ENCODE measurements around the gene ANOS1. TPM values are rescaled to one million over a fixed set of nuclear protein-coding genes. Genes with fewer than 3 reads are reported as not detected.

ANOS1 gene
- total and polyA plus RNA-seq, 4 donors, result 6.0 to 44.2 (median 22.2) TPM

DNA sequence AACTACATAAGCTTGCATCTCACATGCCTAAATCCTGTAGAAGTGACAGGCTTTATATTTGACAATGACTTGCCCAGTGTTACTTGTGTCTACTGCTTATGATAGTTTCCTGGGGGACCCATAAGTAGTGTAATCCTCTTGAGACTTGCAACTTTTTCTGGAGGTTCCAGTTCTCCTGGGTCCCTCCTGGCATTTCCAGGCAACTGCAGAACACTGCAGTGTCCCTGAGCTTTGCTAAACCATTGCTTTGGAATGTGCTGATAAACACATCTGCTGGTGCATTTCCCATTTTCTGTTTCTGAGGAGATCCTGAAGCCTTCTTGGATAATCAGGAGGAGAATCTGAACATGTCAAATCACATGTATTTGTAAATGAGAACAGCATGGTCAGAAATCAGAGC lies 82.0 kb downstream of the ANOS1 start:
- Histone ChIP-seq H3K4me1 (ENCODE audit: control insufficient read depth in 5 of 5, insufficient read depth in 5 of 5, low read length in 5 of 5) (no peaks in the 10 kb centered on the region), H3K27me3 (ENCODE audit: control insufficient read depth in 3 of 3, insufficient read depth in 3 of 3, low read length in 2 of 3) (peaks cover 0 to 12% (median 11%) of the 10 kb centered on the region in 3 donors), H3K36me3 (ENCODE audit: control insufficient read depth in 4 of 4, insufficient read depth in 4 of 4, low read length in 4 of 4) (no peaks in the 10 kb centered on the region), H3K4me3 (no peak overlapping the region), H3K9me3 (ENCODE audit: control insufficient read depth in 4 of 4, insufficient read depth in 3 of 4, low read length in 3 of 4) (peaks cover 0 to 7% (median 0%) of the 10 kb centered on the region in 4 donors), H3K9ac (ENCODE audit: insufficient read depth in 1 of 2, low read length in 2 of 2) (no peak overlapping the region), H3K27ac (ENCODE audit: low read depth in 1 of 2, low read length in 1 of 2) (no peak overlapping the region)
- no peak for ATAC-seq (ENCODE audit: insufficient read depth, low FRiP score)
- TF ChIP-seq, protein P1, sequence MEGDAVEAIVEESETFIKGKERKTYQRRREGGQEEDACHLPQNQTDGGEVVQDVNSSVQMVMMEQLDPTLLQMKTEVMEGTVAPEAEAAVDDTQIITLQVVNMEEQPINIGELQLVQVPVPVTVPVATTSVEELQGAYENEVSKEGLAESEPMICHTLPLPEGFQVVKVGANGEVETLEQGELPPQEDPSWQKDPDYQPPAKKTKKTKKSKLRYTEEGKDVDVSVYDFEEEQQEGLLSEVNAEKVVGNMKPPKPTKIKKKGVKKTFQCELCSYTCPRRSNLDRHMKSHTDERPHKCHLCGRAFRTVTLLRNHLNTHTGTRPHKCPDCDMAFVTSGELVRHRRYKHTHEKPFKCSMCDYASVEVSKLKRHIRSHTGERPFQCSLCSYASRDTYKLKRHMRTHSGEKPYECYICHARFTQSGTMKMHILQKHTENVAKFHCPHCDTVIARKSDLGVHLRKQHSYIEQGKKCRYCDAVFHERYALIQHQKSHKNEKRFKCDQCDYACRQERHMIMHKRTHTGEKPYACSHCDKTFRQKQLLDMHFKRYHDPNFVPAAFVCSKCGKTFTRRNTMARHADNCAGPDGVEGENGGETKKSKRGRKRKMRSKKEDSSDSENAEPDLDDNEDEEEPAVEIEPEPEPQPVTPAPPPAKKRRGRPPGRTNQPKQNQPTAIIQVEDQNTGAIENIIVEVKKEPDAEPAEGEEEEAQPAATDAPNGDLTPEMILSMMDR (IDR thresholded peaks at IDR 0.05; ENCODE audit: control extremely low read depth, extremely low read depth), result no peak
- DNase-seq, result no peak

DNA sequence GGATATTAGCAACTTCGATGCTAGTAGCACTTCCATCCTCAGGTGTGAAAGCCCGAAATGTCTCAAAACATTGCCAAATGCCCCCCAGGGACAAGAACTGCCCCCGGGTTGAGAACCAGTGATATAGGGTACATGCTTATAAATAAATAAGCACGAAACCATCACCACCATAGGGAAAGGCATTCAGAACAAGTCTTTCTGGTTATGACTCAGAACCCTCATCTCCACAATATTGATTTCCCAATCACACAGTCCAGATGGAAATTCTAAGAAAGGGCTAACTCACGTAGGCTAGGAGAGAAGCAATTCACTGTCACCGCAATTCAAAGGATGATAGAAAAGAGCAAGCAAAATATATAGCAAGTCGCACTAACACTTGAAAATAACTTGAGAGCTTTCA lies 84.8 kb downstream of the ANOS1 start:
- WGBS, 2 donors, result 69 to 80% methylated on average over 7 of the region's 7 CpGs
- DNase-seq (peak in 1 of 3 donors; percentile 3), ATAC-seq (ENCODE audit: insufficient read depth, low FRiP score) (no peak)
- H3K27me3 ChIP-seq (ENCODE audit: control insufficient read depth in 3 of 3, insufficient read depth in 3 of 3, low read length in 2 of 3), result peaks cover 0 to 18% (median 9%) of the 10 kb centered on the region in 3 donors
- TF ChIP-seq, protein P1 (IDR thresholded peaks at IDR 0.05; ENCODE audit: control extremely low read depth, extremely low read depth), result no peak
- H3K4me3 ChIP-seq, result no peak overlapping the region
- H3K36me3 ChIP-seq (ENCODE audit: control insufficient read depth in 4 of 4, insufficient read depth in 4 of 4, low read length in 4 of 4), result no peaks in the 10 kb centered on the region
- H3K9ac ChIP-seq (ENCODE audit: insufficient read depth in 1 of 2, low read length in 2 of 2), result no peak overlapping the region
- peaks cover 0 to 7% (median 0%) of the 10 kb centered on the region in 4 donors for H3K9me3 ChIP-seq (ENCODE audit: control insufficient read depth in 4 of 4, insufficient read depth in 3 of 4, low read length in 3 of 4)
- H3K4me1 ChIP-seq (ENCODE audit: control insufficient read depth in 5 of 5, insufficient read depth in 5 of 5, low read length in 5 of 5), result no peaks in the 10 kb centered on the region
- no peak overlapping the region for H3K27ac ChIP-seq (ENCODE audit: low read depth in 1 of 2, low read length in 1 of 2)

DNA sequence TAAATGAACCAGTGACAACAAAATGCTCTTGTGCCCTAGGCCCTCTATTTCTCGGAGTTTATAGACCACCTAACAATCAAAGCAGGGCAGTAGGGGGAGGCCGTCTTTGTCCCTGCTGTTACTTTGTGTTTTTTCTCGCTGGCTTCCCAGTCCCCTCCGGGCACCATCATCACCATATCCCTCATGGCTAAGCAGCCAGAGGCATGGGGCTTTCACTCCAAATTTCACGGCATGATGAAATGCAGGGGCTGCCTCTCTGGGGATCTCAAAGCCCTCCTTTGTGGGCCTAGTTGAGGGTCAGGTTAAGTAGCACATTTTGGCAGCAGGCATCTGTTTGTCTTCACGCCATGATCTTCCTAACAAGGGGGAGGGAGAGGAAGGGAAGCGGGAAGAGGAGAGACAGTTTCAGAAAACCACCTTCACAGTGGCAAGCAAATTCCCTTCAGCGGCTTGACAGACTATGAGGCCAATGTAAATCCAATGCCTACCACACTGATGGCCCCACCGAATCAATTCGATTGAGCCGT lies 91.9 kb downstream of the ANOS1 start:
- peaks cover 0 to 56% (median 2%) of the 10 kb centered on the region in 3 donors for H3K27me3 ChIP-seq (ENCODE audit: control insufficient read depth in 3 of 3, insufficient read depth in 3 of 3, low read length in 2 of 3)
- H3K9ac ChIP-seq (ENCODE audit: insufficient read depth in 1 of 2, low read length in 2 of 2), result no peak overlapping the region
- no peak overlapping the region for H3K27ac ChIP-seq (ENCODE audit: low read depth in 1 of 2, low read length in 1 of 2)
- DNase-seq (no peak), ATAC-seq (ENCODE audit: insufficient read depth, low FRiP score) (no peak)
- no peak overlapping the region for H3K4me3 ChIP-seq
- TF ChIP-seq, protein P1 (IDR thresholded peaks at IDR 0.05; ENCODE audit: control extremely low read depth, extremely low read depth), result no peak
- H3K9me3 ChIP-seq (ENCODE audit: control insufficient read depth in 4 of 4, insufficient read depth in 3 of 4, low read length in 3 of 4), result no peaks in the 10 kb centered on the region
- H3K4me1 ChIP-seq (ENCODE audit: control insufficient read depth in 5 of 5, insufficient read depth in 5 of 5, low read length in 5 of 5), result peaks cover 0 to 4% (median 0%) of the 10 kb centered on the region in 5 donors
- no peaks in the 10 kb centered on the region for H3K36me3 ChIP-seq (ENCODE audit: control insufficient read depth in 4 of 4, insufficient read depth in 4 of 4, low read length in 4 of 4)
- 56 to 69% methylated on average over 11 of the region's 11 CpGs for WGBS, 2 donors

DNA sequence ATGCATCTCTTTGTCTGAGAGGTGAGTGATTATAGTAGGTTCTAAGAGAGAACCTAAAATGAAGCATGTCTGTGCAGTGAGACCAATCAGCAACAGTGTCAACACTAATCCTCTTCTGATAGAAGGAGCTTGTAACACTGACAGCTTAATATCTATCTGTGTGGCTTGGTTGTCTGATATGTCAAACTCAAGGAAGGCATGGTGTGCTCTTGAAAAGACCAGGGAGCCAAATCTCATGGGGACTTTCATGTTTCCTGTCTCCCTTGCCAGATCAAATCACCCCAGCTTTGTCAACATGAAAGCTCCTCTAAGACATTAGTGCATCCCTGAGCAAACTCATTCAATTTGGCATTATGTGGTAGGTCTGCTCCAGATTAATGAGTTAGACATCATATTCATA lies 95.4 kb downstream of the ANOS1 start:
- peaks cover 0 to 4% (median 2%) of the 10 kb centered on the region in 5 donors for H3K4me1 ChIP-seq (ENCODE audit: control insufficient read depth in 5 of 5, insufficient read depth in 5 of 5, low read length in 5 of 5)

More for the DNA sequence above, 95.4 kb downstream of the ANOS1 start:
- H3K36me3 ChIP-seq (ENCODE audit: control insufficient read depth in 4 of 4, insufficient read depth in 4 of 4, low read length in 4 of 4), result no peaks in the 10 kb centered on the region
- no peak for ATAC-seq (ENCODE audit: insufficient read depth, low FRiP score)
- no peak overlapping the region for H3K9ac ChIP-seq (ENCODE audit: insufficient read depth in 1 of 2, low read length in 2 of 2)
- peaks cover 0 to 49% (median 0%) of the 10 kb centered on the region in 3 donors for H3K27me3 ChIP-seq (ENCODE audit: control insufficient read depth in 3 of 3, insufficient read depth in 3 of 3, low read length in 2 of 3)
- no peak overlapping the region for H3K4me3 ChIP-seq
- no peaks in the 10 kb centered on the region for H3K9me3 ChIP-seq (ENCODE audit: control insufficient read depth in 4 of 4, insufficient read depth in 3 of 4, low read length in 3 of 4)
- no peak for DNase-seq
- TF ChIP-seq, protein P1 (IDR thresholded peaks at IDR 0.05; ENCODE audit: control extremely low read depth, extremely low read depth), result no peak
- H3K27ac ChIP-seq (ENCODE audit: low read depth in 1 of 2, low read length in 1 of 2), result no peak overlapping the region

Data from lung (tissue), 12 donors.